BLaER1 (cell line): ENCODE measurements around the gene SPACA5.

ENCODE experiments used
- H3K27ac ChIP-seq: shearing (Covaris generic); formaldehyde crosslinking; 2 replicates; pipeline ENCODE4 v1.8.1; 2022
- H3K27me3 ChIP-seq: shearing (Covaris generic); formaldehyde crosslinking; 2 replicates; pipeline ENCODE4 v1.8.1; 2022
- H3K36me3 ChIP-seq: shearing (Covaris generic); formaldehyde crosslinking; 2 replicates; pipeline ENCODE4 v1.8.1; 2022
- H3K4me1 ChIP-seq: shearing (Covaris generic); formaldehyde crosslinking; 2 replicates; pipeline ENCODE4 v1.8.1; 2022
- H3K4me2 ChIP-seq: shearing (Covaris generic); formaldehyde crosslinking; 2 replicates; pipeline ENCODE4 v1.8.1; 2022
- H3K4me3 ChIP-seq: shearing (Covaris generic); formaldehyde crosslinking; 2 replicates; pipeline ENCODE4 v1.8.1; 2022
- H3K9ac ChIP-seq: shearing (Covaris generic); formaldehyde crosslinking; 2 replicates; pipeline ENCODE4 v1.8.1; 2022
- H3K9me3 ChIP-seq: shearing (Covaris generic); formaldehyde crosslinking; 2 replicates; pipeline ENCODE4 v1.8.1; 2022
- H4K20me1 ChIP-seq: shearing (Covaris generic); formaldehyde crosslinking; 2 replicates; pipeline ENCODE4 v1.8.1; 2022
- Cebpa-rat ChIP-seq: shearing (Covaris generic); IDR thresholded peaks from 2 replicates; pipeline ENCODE4 v1.8.1; 2022

Gene SPACA5

DNA sequence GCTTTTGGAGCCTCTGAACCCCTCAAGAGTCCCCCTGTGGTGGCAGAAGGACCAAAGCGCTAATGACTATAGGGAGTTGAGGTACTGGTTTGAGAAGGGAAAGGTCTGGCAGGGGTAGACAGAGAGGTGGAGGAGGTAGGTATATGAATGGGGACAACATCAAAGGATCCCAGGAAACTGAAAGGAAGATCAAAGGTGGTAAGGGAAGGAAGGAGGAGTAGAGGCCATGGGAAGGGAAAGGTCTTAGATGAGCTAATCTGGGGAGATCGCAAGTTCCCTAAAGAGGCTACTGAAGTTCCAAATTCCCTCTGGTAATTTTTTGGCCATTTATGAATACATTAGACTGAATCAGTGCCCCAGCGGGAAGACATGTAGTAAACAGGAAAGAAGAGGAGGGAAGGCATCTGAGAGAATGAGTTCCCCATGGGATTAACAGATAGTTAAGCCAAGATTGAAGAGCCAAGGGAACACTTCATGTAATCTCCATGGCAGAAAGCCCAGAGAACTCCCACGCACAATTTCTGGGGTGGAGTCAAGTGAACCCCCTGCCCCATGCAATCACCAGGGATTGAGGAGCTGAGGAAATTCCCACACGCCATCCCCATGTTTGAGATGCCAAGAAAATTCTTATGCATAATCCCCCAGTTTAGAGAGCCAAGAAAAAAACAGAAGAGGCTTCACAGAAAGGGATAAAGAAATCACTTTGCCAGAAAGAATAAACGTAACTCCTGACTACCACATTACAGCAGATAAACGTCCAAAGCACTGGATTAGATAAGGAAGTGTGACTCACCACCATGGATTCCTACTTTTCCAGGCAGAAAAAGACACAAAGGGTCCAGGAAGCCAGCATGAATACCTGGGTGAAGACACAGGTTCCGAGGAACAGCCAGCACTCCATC is 38.9 kb downstream of the SPACA5 start:
- 0 out of 2 replicates have a peak overlapping the region, but pooled peaks have one; percentile 6 for H3K4me2 ChIP-seq
- no peaks in the 10 kb centered on the region for H3K36me3 ChIP-seq
- no peak for TF ChIP-seq Cebpa-rat
- H3K4me1 ChIP-seq = no peaks in the 10 kb centered on the region
- H3K9ac ChIP-seq = no peak overlapping the region
- peaks cover 77% of the 10 kb centered on the region for H3K27me3 ChIP-seq
- H4K20me1 ChIP-seq = no peaks in the 10 kb centered on the region
- peaks cover 7% of the 10 kb centered on the region; the same call in 1 of the 2 replicates for H3K9me3 ChIP-seq
- no peak overlapping the region for H3K27ac ChIP-seq
- no peak overlapping the region for H3K4me3 ChIP-seq

DNA sequence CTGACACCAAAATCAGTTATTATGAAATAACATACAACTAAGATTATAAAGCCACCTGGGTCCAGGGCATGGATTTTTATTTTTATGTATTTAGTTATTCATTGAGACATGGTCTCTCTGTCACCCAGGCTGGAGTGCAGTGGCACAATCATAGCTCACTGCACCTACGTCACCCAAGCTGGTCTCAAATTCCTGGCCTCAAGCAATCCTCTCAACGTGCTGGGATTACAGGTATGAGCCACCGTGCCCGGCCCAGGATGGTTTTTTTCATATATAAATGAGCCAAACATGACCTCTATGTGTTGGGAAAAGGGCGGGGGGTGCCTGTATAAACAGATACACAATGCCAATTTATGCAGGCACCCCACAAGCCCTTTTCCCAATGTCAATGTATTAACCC is 40.1 kb downstream of the SPACA5 start:
- no peak overlapping the region for H3K4me3 ChIP-seq
- H3K4me1 ChIP-seq = no peaks in the 10 kb centered on the region
- H3K4me2 ChIP-seq = no peak overlapping the region
- H3K36me3 ChIP-seq = no peaks in the 10 kb centered on the region
- no peak for TF ChIP-seq Cebpa-rat
- H4K20me1 ChIP-seq = no peaks in the 10 kb centered on the region
- no peak overlapping the region for H3K27ac ChIP-seq
- H3K9ac ChIP-seq = no peak overlapping the region
- peaks cover 7% of the 10 kb centered on the region; the same call in 1 of the 2 replicates for H3K9me3 ChIP-seq
- peaks cover 76% of the 10 kb centered on the region for H3K27me3 ChIP-seq

DNA sequence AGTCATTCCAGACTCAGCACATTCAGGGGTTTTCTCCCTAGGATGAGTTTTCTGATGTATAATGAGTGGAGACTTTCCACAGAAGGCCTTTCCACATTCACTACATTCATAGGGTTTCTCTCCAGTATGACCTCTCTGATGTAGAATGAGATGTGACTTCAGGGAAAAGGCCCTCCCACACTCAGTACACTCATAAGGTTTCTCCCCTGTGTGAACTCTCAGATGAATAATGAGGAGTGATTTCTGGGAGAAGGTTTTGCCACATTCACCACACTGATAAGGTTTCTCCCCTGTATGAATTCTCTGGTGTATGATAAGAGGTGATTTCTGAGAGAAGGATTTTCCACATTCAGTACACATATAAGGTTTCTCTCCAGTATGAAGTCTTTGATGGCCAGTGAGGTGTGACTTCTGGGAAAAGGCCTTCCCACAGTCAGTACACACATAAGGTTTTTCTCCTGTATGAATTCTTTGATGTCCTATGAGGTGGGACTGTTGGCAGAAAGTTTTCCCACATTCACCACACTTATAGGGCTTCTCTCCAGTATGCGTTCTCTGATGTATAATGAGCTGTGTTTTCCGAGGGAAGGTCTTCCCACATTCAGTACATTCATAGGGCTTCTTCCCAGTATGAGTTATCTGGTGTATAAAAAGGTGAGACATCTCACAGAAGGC is 52.0 kb downstream of the SPACA5 start:
- Histone ChIP-seq H3K27me3 (peaks cover 33% of the 10 kb centered on the region), H3K4me1 (no peaks in the 10 kb centered on the region), H3K27ac (no peak overlapping the region), H3K9me3 (peaks cover 72% of the 10 kb centered on the region), H3K4me2 (no peak overlapping the region), H4K20me1 (no peaks in the 10 kb centered on the region), H3K36me3 (no peaks in the 10 kb centered on the region), H3K4me3 (no peak overlapping the region), H3K9ac (no peak overlapping the region)
- TF ChIP-seq Cebpa-rat = no peak

DNA sequence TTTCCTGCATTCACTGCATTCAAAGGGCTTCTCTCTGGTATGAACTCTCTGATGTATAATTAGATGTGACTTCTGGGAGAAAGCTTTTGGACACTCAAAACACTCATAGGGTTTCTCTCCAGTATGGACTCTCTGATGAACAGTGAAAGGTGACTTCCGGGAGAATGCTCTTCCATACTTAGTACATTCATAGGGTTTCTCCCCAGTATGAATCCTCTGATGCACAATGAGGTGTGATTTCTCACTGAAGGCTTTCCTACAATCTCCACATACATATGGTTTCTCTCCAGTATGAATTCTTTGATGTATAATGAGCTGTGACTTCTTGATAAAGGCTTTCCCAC is 52.5 kb downstream of the SPACA5 start:
- TF ChIP-seq Cebpa-rat = no peak
- no peak overlapping the region for H3K4me3 ChIP-seq
- no peak overlapping the region for H3K9ac ChIP-seq
- H3K9me3 ChIP-seq = peaks cover 72% of the 10 kb centered on the region
- H3K4me2 ChIP-seq = no peak overlapping the region
- peaks cover 33% of the 10 kb centered on the region for H3K27me3 ChIP-seq
- no peaks in the 10 kb centered on the region for H3K4me1 ChIP-seq
- no peak overlapping the region for H3K27ac ChIP-seq
- no peaks in the 10 kb centered on the region for H3K36me3 ChIP-seq
- no peaks in the 10 kb centered on the region for H4K20me1 ChIP-seq
